ENCODE data around the gene RND3. TPM values are rescaled to one million over a fixed set of nuclear protein-coding genes. Genes with fewer than 3 reads are reported as not detected.

The RND3 gene
- total RNA-seq, 1 donor from 2014 or later, result 54.3 TPM

- no peak for DNase-seq (ENCODE audit: low read depth, low spot score)
- peaks cover 7% of the 10 kb centered on the region for H3K4me1 Mint-ChIP-seq
- no peak for TF ChIP-seq CTCF (conservative IDR thresholded peaks at IDR 0.05)
- H3K27me3 Mint-ChIP-seq (ENCODE audit: low read depth), result no peaks in the 10 kb centered on the region
- H3K36me3 Mint-ChIP-seq (ENCODE audit: low read depth), result peaks cover 12% of the 10 kb centered on the region
- no peak overlapping the region for H3K4me3 Mint-ChIP-seq
- no peak overlapping the region for H3K27ac Mint-ChIP-seq (ENCODE audit: unreplicated experiment)
- H3K9me3 Mint-ChIP-seq, result no peaks in the 10 kb centered on the region
Measured at GRCh38 chr2:150464986-150465385, 22.5 kb downstream of the RND3 start.

- no peak overlapping the region for H3K4me3 Mint-ChIP-seq
- TF ChIP-seq CTCF (conservative IDR thresholded peaks at IDR 0.05), result no peak
- no peak overlapping the region for H3K27ac Mint-ChIP-seq (ENCODE audit: unreplicated experiment)
- H3K4me1 Mint-ChIP-seq, result no peaks in the 10 kb centered on the region
- peaks cover 7% of the 10 kb centered on the region for H3K36me3 Mint-ChIP-seq (ENCODE audit: low read depth)
- no peaks in the 10 kb centered on the region for H3K9me3 Mint-ChIP-seq
- no peaks in the 10 kb centered on the region for H3K27me3 Mint-ChIP-seq (ENCODE audit: low read depth)
- DNase-seq (ENCODE audit: low read depth, low spot score), result no peak
Measured at GRCh38 chr2:150464270-150464669, 23.2 kb downstream of the RND3 start.

- DNase-seq (ENCODE audit: low read depth, low spot score), result no peak
- Mint-ChIP-seq H3K4me3 (no peak overlapping the region), H3K27me3 (ENCODE audit: low read depth) (no peaks in the 10 kb centered on the region), H3K36me3 (ENCODE audit: low read depth) (no peaks in the 10 kb centered on the region), H3K27ac (ENCODE audit: unreplicated experiment) (no peak overlapping the region), H3K9me3 (no peaks in the 10 kb centered on the region), H3K4me1 (no peaks in the 10 kb centered on the region)
- no peak for TF ChIP-seq CTCF (conservative IDR thresholded peaks at IDR 0.05)
Measured at GRCh38 chr2:150462770-150463169, 24.7 kb downstream of the RND3 start.

GRCh38 chr2:150459281-150459680 lies 28.2 kb downstream of the RND3 start:
- Mint-ChIP-seq H3K36me3 (ENCODE audit: low read depth) (no peaks in the 10 kb centered on the region), H3K9me3 (no peaks in the 10 kb centered on the region), H3K27me3 (ENCODE audit: low read depth) (no peaks in the 10 kb centered on the region), H3K4me3 (no peak overlapping the region), H3K4me1 (no peaks in the 10 kb centered on the region), H3K27ac (ENCODE audit: unreplicated experiment) (no peak overlapping the region)
- TF ChIP-seq CTCF (conservative IDR thresholded peaks at IDR 0.05), result no peak
- DNase-seq (ENCODE audit: low read depth, low spot score), result no peak

- Mint-ChIP-seq H3K27ac (ENCODE audit: unreplicated experiment) (no peak overlapping the region), H3K27me3 (ENCODE audit: low read depth) (no peaks in the 10 kb centered on the region), H3K4me1 (peaks cover 5% of the 10 kb centered on the region), H3K9me3 (peaks cover 2% of the 10 kb centered on the region), H3K4me3 (no peak overlapping the region), H3K36me3 (ENCODE audit: low read depth) (no peaks in the 10 kb centered on the region)
- TF ChIP-seq CTCF (conservative IDR thresholded peaks at IDR 0.05), result no peak
- DNase-seq (ENCODE audit: low read depth, low spot score), result no peak
Measured at GRCh38 chr2:150450765-150451164, 36.7 kb downstream of the RND3 start.

GRCh38 chr2:150449856-150450255 lies 37.6 kb downstream of the RND3 start:
- H3K27me3 Mint-ChIP-seq (ENCODE audit: low read depth), result no peaks in the 10 kb centered on the region
- H3K36me3 Mint-ChIP-seq (ENCODE audit: low read depth), result peaks cover 4% of the 10 kb centered on the region
- no peak for DNase-seq (ENCODE audit: low read depth, low spot score)
- no peak overlapping the region for H3K4me3 Mint-ChIP-seq
- TF ChIP-seq CTCF (conservative IDR thresholded peaks at IDR 0.05), result no peak
- peaks cover 5% of the 10 kb centered on the region for H3K4me1 Mint-ChIP-seq
- H3K27ac Mint-ChIP-seq (ENCODE audit: unreplicated experiment), result no peak overlapping the region
- peaks cover 9% of the 10 kb centered on the region for H3K9me3 Mint-ChIP-seq

Measured in neural crest cell (in vitro differentiated cells).